ENCODE data around the gene TSPAN12. TPM values are rescaled to one million over a fixed set of nuclear protein-coding genes. Genes with fewer than 3 reads are reported as not detected.

The TSPAN12 gene
- total and polyA plus RNA-seq, 2 of the 8 experiments (the other 6 are each of a cell fraction or from before 2014, with no cell fraction given) = 6.1 to 17.9 TPM

DNA sequence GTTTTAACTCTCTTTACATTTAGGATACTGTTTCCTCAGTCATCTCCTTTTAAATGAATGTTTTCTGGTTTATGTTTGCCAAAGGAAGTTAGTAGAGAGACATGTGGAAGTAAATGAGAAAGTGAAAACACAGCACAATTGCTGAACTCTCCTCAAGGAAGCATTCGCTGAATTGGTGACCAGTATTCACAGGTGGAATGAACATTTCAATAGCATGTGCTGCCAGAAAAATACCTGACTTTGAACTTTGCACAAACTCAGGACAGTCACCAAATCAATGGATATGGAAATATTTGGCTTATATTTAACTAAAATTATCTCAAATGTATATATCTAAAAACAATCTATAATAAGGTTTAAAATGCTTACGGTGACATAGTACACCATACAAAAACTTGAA is 28.5 kb downstream of the TSPAN12 start (continued):
- TF ChIP-seq BCL11A (IDR thresholded peaks at IDR 0.05; ENCODE audit: low read depth in 2 of 2, low read length in 2 of 2) (no peak), KDM4A (IDR thresholded peaks at IDR 0.05; ENCODE audit: low read depth, low read length, severe bottlenecking) (no peak), CBX8 (IDR thresholded peaks at IDR 0.05; ENCODE audit: borderline replicate concordance, low read depth, low read length) (no peak), PHF8 (conservative IDR thresholded peaks at IDR 0.05; ENCODE audit: low read depth, low read length) (no peak), CHD2 (IDR thresholded peaks at IDR 0.05; ENCODE audit: low read length) (no peak)

Data from H1 (cell line).